HEK293 (cell line): ENCODE data around the gene TMEM121B.

Source experiments
- CTCF ChIA-PET: fragments of 350-600 bp; formaldehyde crosslinking; extraction: SDS; loops from one replicate; lab custom pipeline; 2021; ENCODE audit warnings: antibody characterized with exemption; lab: Yijun Ruan, JAX
- POLR2A ChIA-PET: fragments of 300-600 bp; formaldehyde crosslinking; extraction: SDS; loops from one replicate; lab custom pipeline; 2020; ENCODE audit warnings: antibody characterized with exemption, inconsistent platforms; lab: Yijun Ruan, JAX
- H3K27ac ChIP-seq: fragments of 200-500 bp; sonication (Bioruptor generic); 2 replicates; pipeline ENCODE4 v1.5.1; 2014; ENCODE audit warnings: low read depth, low read length, control low read depth, inconsistent platforms; ENCODE audit errors: extremely low read depth
- H3K36me3 ChIP-seq, 2 experiments: fragments of 200-500 bp in 1 of 2; sonication (Bioruptor generic) in 1 of 2; 1 replicate in 1 of 2; 2 replicates in 1 of 2; pipeline ENCODE4 v1.5.1; 2014 to 2017; ENCODE audit warnings: inconsistent platforms in 2 of 2, low read length in 2 of 2; ENCODE audit not compliant: control insufficient read depth in 2 of 2, insufficient read depth in 1 of 2
- H3K4me1 ChIP-seq: fragments of 200-500 bp; sonication (Bioruptor generic); 2 replicates; pipeline ENCODE4 v1.5.1; 2014; ENCODE audit warnings: mild to moderate bottlenecking, low read length, inconsistent platforms; ENCODE audit not compliant: control insufficient read depth, insufficient read depth
- H3K4me3 ChIP-seq: 2 replicates; pipeline ENCODE4 v1.5.1; 2011; ENCODE audit warnings: low read depth, mild to moderate bottlenecking, control low read depth, low read length, moderate library complexity
- H3K9me3 ChIP-seq: fragments of 200-500 bp; sonication (Bioruptor generic); 2 replicates; pipeline ENCODE4 v1.5.1; 2014; ENCODE audit warnings: low read depth, low read length, inconsistent platforms; ENCODE audit not compliant: control insufficient read depth, insufficient read depth
- GFI1B ChIP-seq: fragments of 450-650 bp; formaldehyde crosslinking; IDR thresholded peaks from 2 replicates; pipeline ENCODE4 v1.5.1; 2016; ENCODE audit warnings: missing biosample characterization, missing genetic modification characterization
- GLI4 ChIP-seq: fragments of 450-650 bp; formaldehyde crosslinking; IDR thresholded peaks from 2 replicates; pipeline ENCODE4 v1.5.1; 2016; ENCODE audit warnings: missing biosample characterization, missing genetic modification characterization
- PRDM1 ChIP-seq: fragments of 450-650 bp; formaldehyde crosslinking; IDR thresholded peaks from 2 replicates; pipeline ENCODE4; 2016; ENCODE audit warnings: missing biosample characterization, missing genetic modification characterization
- PRDM6 ChIP-seq: fragments of 450-650 bp; formaldehyde crosslinking; IDR thresholded peaks from 2 replicates; pipeline ENCODE4 v1.5.1; 2017; ENCODE audit warnings: missing biosample characterization, missing genetic modification characterization
- SETDB1 ChIP-seq: IDR thresholded peaks from one replicate; pipeline ENCODE4 v1.6.1; 2017; ENCODE audit warnings: mild to moderate bottlenecking, low read length, moderate library complexity, mixed read lengths; ENCODE audit not compliant: insufficient read length
- ZBTB17 ChIP-seq: fragments of 450-650 bp; formaldehyde crosslinking; IDR thresholded peaks from 2 replicates; pipeline ENCODE4 v1.5.1; 2016; ENCODE audit warnings: missing biosample characterization, missing genetic modification characterization
- ZBTB8A ChIP-seq: fragments of 450-650 bp; formaldehyde crosslinking; IDR thresholded peaks from 2 replicates; pipeline ENCODE4 v1.5.1; 2016; ENCODE audit warnings: missing biosample characterization, missing genetic modification characterization
- ZEB2 ChIP-seq: fragments of 450-650 bp; formaldehyde crosslinking; IDR thresholded peaks from 2 replicates; pipeline ENCODE4 v1.5.1; 2016; ENCODE audit warnings: missing biosample characterization, missing genetic modification characterization
- ZNF211 ChIP-seq: fragments of 450-650 bp; formaldehyde crosslinking; IDR thresholded peaks from 2 replicates; pipeline ENCODE4 v1.5.1; 2016; ENCODE audit warnings: low read depth, missing biosample characterization, missing genetic modification characterization
- ZNF426 ChIP-seq: fragments of 450-650 bp; formaldehyde crosslinking; IDR thresholded peaks from 2 replicates; pipeline ENCODE4 v1.5.1; 2017; ENCODE audit warnings: missing biosample characterization, missing genetic modification characterization, mild to moderate bottlenecking, inconsistent platforms, moderate library complexity
- ZNF548 ChIP-seq: fragments of 450-650 bp; formaldehyde crosslinking; IDR thresholded peaks from 2 replicates; pipeline ENCODE4 v1.5.1; 2016; ENCODE audit warnings: missing biosample characterization, missing genetic modification characterization
- ZNF549 ChIP-seq: fragments of 450-650 bp; IDR thresholded peaks from 2 replicates; pipeline ENCODE4 v1.5.1; 2018; ENCODE audit warnings: missing biosample characterization, missing genetic modification characterization, mild to moderate bottlenecking, inconsistent platforms, moderate library complexity
- ZNF561 ChIP-seq: fragments of 450-650 bp; IDR thresholded peaks from 2 replicates; pipeline ENCODE4 v1.5.1; 2018; ENCODE audit warnings: missing biosample characterization, missing genetic modification characterization, borderline replicate concordance
- ZNF629 ChIP-seq: fragments of 450-650 bp; formaldehyde crosslinking; IDR thresholded peaks from 2 replicates; pipeline ENCODE4 v1.5.1; 2017; ENCODE audit warnings: missing biosample characterization, missing genetic modification characterization
- ZNF658 ChIP-seq: fragments of 450-650 bp; formaldehyde crosslinking; IDR thresholded peaks from 2 replicates; pipeline ENCODE4; 2016; ENCODE audit warnings: missing biosample characterization, missing genetic modification characterization
- ZNF670 ChIP-seq: fragments of 450-650 bp; formaldehyde crosslinking; IDR thresholded peaks from 2 replicates; pipeline ENCODE4 v1.5.1; 2016; ENCODE audit warnings: missing biosample characterization, missing genetic modification characterization, low read depth
- ZNF768 ChIP-seq: fragments of 450-650 bp; formaldehyde crosslinking; IDR thresholded peaks from 2 replicates; pipeline ENCODE4 v1.5.1; 2018; ENCODE audit warnings: missing biosample characterization, mild to moderate bottlenecking, missing genetic modification characterization
- ZNF837 ChIP-seq: fragments of 450-650 bp; formaldehyde crosslinking; IDR thresholded peaks from 2 replicates; pipeline ENCODE4 v1.5.1; 2016; ENCODE audit warnings: missing biosample characterization, missing genetic modification characterization

The TMEM121B gene

DNA sequence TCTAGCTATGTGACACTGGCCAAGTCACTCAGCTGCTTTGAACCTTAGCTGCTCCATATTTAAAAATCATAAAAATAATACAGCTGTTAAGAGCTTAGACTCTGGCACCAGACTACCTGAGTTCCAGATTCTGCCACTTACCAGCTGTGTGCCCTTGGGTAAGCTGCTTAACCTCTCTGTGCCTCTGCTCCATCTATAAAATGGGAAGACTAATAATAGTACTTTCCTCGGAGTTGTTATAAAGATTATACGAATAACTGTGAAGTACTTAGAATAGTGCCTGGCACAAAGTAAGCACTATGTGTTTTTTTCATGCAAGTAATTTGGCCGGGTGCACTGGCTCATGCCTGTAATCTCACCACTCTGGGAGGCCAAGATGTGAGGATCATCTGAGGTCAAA lies 36.6 kb upstream of the TMEM121B start:
- H3K9me3 ChIP-seq = no peaks in the 10 kb centered on the region
- no peak overlapping the region for H3K27ac ChIP-seq
- H3K4me3 ChIP-seq = no peak overlapping the region
- ChIA-PET CTCF (interaction anchor here (0.6 to 8.9 kb wide), 4 partner anchors 14 to 309 kb away, joined by 3 to 87 read pairs (median 6); no protein-coding TSS in a partner anchor), POLR2A (interaction anchor here (0.6 to 3.8 kb wide), 3 partner anchors 14 to 211 kb away, joined by 3 to 35 read pairs (median 3); no protein-coding TSS in a partner anchor)
- H3K4me1 ChIP-seq = peaks cover 7% of the 10 kb centered on the region
- peaks cover 0 to 3% of the 10 kb centered on the region in 2 experiments; a peak in 1 of 3 replicates for H3K36me3 ChIP-seq
- TF ChIP-seq ZNF768 = peak; percentile 89; the same call in 1 of the 2 replicates
- TF ChIP-seq ZBTB17 (tag by site-specific recombination) = no peak

- peaks cover 0 to 3% of the 10 kb centered on the region in 2 experiments; a peak in 1 of 3 replicates for H3K36me3 ChIP-seq
- TF ChIP-seq PRDM6 (tag by site-specific recombination) (peak; percentile 45; the same call in 1 of the 2 replicates), PRDM1 (tag by site-specific recombination) (0 out of 2 replicates have a peak, but pooled peaks have one; percentile 47), GFI1B (no peak), ZNF837 (tag by site-specific recombination) (no peak)
- no peaks in the 10 kb centered on the region for H3K9me3 ChIP-seq
- CTCF ChIA-PET = interaction anchor here (8.9 kb wide), 1 partner anchor 16 kb away, joined by 87 read pairs; no protein-coding TSS in a partner anchor
- peaks cover 7% of the 10 kb centered on the region for H3K4me1 ChIP-seq
- H3K4me3 ChIP-seq = no peak overlapping the region
- 0 out of 2 replicates have a peak overlapping the region, but pooled peaks have one; percentile 2 for H3K27ac ChIP-seq
- POLR2A ChIA-PET = interaction anchor here (0.7 kb wide), 1 partner anchor 19 kb away, joined by 3 read pairs; no protein-coding TSS in a partner anchor
Measured at GRCh38 chr22:17155941-17156340, 34.8 kb upstream of the TMEM121B start.

DNA sequence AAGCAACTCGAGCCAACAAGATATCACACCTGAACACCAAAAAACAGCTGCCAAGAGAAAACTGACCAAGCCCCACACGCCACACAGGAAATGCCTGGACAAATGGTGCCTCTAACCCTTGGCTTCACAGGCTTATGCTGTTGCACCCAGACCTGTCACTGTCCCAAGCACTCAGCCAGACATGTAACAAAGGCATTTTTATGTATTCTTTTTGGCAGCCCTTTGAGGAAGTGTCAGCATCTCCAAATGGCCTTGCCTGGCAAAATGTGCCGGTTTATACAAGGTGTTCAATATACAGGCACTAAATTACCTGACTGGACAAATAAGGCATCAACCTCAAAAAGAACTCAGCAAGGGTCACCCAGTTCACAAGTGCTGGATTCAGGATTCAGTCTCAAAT lies 31.8 kb upstream of the TMEM121B start:
- Histone ChIP-seq H3K36me3 (peaks cover 3 to 17% of the 10 kb centered on the region in 2 experiments; a peak in 2 of 3 replicates), H3K27ac (no peak overlapping the region), H3K4me1 (peaks cover 7% of the 10 kb centered on the region), H3K9me3 (no peaks in the 10 kb centered on the region), H3K4me3 (no peak overlapping the region)
- no peak for TF ChIP-seq ZNF658
- no peak for TF ChIP-seq ZNF561 (tag by site-specific recombination)
- TF ChIP-seq ZNF670 (tag by site-specific recombination) = no peak
- TF ChIP-seq ZNF548 (tag by site-specific recombination) = no peak
- TF ChIP-seq ZNF426 = no peak
- TF ChIP-seq ZNF549 = no peak
- no peak for TF ChIP-seq SETDB1
- TF ChIP-seq PRDM6 (tag by site-specific recombination) = no peak
- TF ChIP-seq ZBTB8A (tag by site-specific recombination) = no peak
- no peak for TF ChIP-seq ZEB2
- TF ChIP-seq GLI4 (tag by site-specific recombination) = no peak
- no peak for TF ChIP-seq ZNF629 (tag by site-specific recombination)
- no peak for TF ChIP-seq ZNF211 (tag by site-specific recombination)
- CTCF ChIA-PET = interaction anchor here (3.4 kb wide), 1 partner anchor 19 kb away, joined by 19 read pairs; no protein-coding TSS in a partner anchor
- POLR2A ChIA-PET = no interaction called here
